T47D (cell line): ENCODE measurements around the gene NUMA1.

Experiments
- DNase-seq, 2 experiments: peaks; one replicate each; pipeline versions ENCODE4 v3.0.0 to v3.0.0-alpha.2; 2011 to 2012; ENCODE audit warnings: low read depth in 1 of 2, low spot score in 1 of 2
- JUND ChIP-seq: IDR thresholded peaks from 2 replicates; pipeline ENCODE4 v1.6.1; 2012; ENCODE audit warnings: low read depth
- in situ Hi-C: cut with HindIII; loops from 2 replicates; pipeline ENCODE4 v1.10.0; 2016; ENCODE audit warnings: low sequenced_read_pairs, low pct_unique_long_range_greater_than_20kb

NUMA1 gene

GRCh38 chr11:72112978-72113808, 32.9 kb upstream of the NUMA1 start:
- no peak for TF ChIP-seq JUND
- DNase-seq, result no peak
- in situ Hi-C loops, result no loop called here

GRCh38 chr11:72112143-72112977, 32.0 kb upstream of the NUMA1 start, which contains the start of gene ANAPC15:
TSS of gene ANAPC15 (minus strand) at chr11:72112695. CDS start at chr11:72111276, 1,419 bp downstream.
- DNase-seq, result peak; percentile 74 to 100
- TF ChIP-seq JUND, result no peak
- in situ Hi-C loops, result no loop called here

GRCh38 chr11:72111300-72112142, 31.2 kb upstream of the NUMA1 start:
- in situ Hi-C loops, result no loop called here
- DNase-seq, result no peak
- no peak for TF ChIP-seq JUND

- in situ Hi-C loops, result no loop called here
- no peak for TF ChIP-seq JUND
These were observed 25.5 kb upstream of the NUMA1 start, which contains the start of gene TOMT for GRCh38 chr11:72105888-72106287. TSS of gene TOMT (plus strand) at chr11:72105924. CDS start at chr11:72105952, 28 bp downstream.

GRCh38 chr11:72103754-72104167, 23.4 kb upstream of the NUMA1 start:
- no peak for TF ChIP-seq JUND
- in situ Hi-C loops, result no loop called here

More at GRCh38 chr11:72105888-72106287, 25.5 kb upstream of the NUMA1 start, which contains the start of gene TOMT:
- no peak for DNase-seq

GRCh38 chr11:72102946-72103753, 22.8 kb upstream of the NUMA1 start, which contains the start of gene LAMTOR1:
TSS of gene LAMTOR1 (minus strand) at chr11:72103297. CDS start at chr11:72103224, 73 bp downstream.
- DNase-seq, result peak; percentile 88 to 100
- TF ChIP-seq JUND, result no peak
- in situ Hi-C loops, result no loop called here

More at GRCh38 chr11:72103754-72104167, 23.4 kb upstream of the NUMA1 start:
- no peak for DNase-seq

- DNase-seq, result no peak
- no peak for TF ChIP-seq JUND
- in situ Hi-C loops, result no loop called here
These were observed 22.2 kb upstream of the NUMA1 start for GRCh38 chr11:72102631-72102945.

GRCh38 chr11:72102162-72102561, 21.8 kb upstream of the NUMA1 start:
- in situ Hi-C loops, result no loop called here
- no peak for DNase-seq
- TF ChIP-seq JUND, result no peak

GRCh38 chr11:72100462-72100861, 20.1 kb upstream of the NUMA1 start:
- no peak for DNase-seq
- in situ Hi-C loops, result no loop called here

GRCh38 chr11:72100009-72100408, 19.7 kb upstream of the NUMA1 start:
- no peak for TF ChIP-seq JUND
- DNase-seq, result no peak
- in situ Hi-C loops, result no loop called here

More at GRCh38 chr11:72100462-72100861, 20.1 kb upstream of the NUMA1 start:
- TF ChIP-seq JUND, result no peak

- no peak for DNase-seq
- TF ChIP-seq JUND, result no peak
- in situ Hi-C loops, result no loop called here
These were observed 18.4 kb upstream of the NUMA1 start for GRCh38 chr11:72098741-72099140.
